Right cardiac atrium (tissue), 5 donors: ENCODE results near the gene UTP3. TPM values are rescaled to one million over a fixed set of nuclear protein-coding genes. Genes with fewer than 3 reads are reported as not detected.

Experiments
- ATAC-seq, 2 donors: fragments of 200-7000 bp; cut with Tn5 transposase; one replicate each; pipeline versions ENCODE4 v1.8.0 to v1.9.1; 2020; ENCODE audit warnings: moderate library complexity in 2 of 2, mild to moderate bottlenecking in 1 of 2
- DNase-seq, 3 donors: peaks; one replicate each; pipeline ENCODE4 v3.0.0-alpha.2; 2020
- H3K27ac ChIP-seq: one replicate; pipeline ENCODE4 v1.5.1; 2013; ENCODE audit warnings: mild to moderate bottlenecking, low read length, control low read depth, moderate library complexity
- H3K27me3 ChIP-seq: one replicate; pipeline ENCODE4 v1.6.1; 2013; ENCODE audit not compliant: control insufficient read depth, insufficient read depth
- H3K4me1 ChIP-seq: one replicate; pipeline ENCODE4 v1.6.1; 2013; ENCODE audit warnings: low read length; ENCODE audit not compliant: control insufficient read depth, insufficient read depth
- H3K4me3 ChIP-seq: one replicate; pipeline ENCODE4 v1.5.1; 2013; ENCODE audit warnings: low read length, control low read depth
- H3K9me3 ChIP-seq: one replicate; pipeline ENCODE4 v1.6.1; 2013; ENCODE audit warnings: low read length; ENCODE audit not compliant: control insufficient read depth
- WGBS: extraction: QIAGEN DNeasy Blood & Tissue Kit; methylation state at CpG from one replicate; pipeline ENCODE4 v1.1.7; 2013; 5-methylcytosine and 5-hydroxymethylcytosine counted together
- intact Hi-C, 4 donors: fragments of 100-400 bp; cut with DNase I; formaldehyde crosslinking; loops; one replicate each; pipeline versions ENCODE4 v1.11.0 to v1.14.0; 2022 to 2023
- polyA plus RNA-seq: library from polyadenylated mRNA; stranded (reverse); fragments of 200-250 nt; gene quantifications from one replicate; pipeline ENCODE4 v1.2.3, GENCODE V29; 2013
- total RNA-seq, 4 donors: library from RNA; stranded (reverse); fragmentation: NEBNext Ultra II Directional; extraction: Animal tissue kit (Norgen Biotek cat#: 25700); gene quantifications; one replicate each; pipeline ENCODE4 v1.2.1, GENCODE V29; 2021
- donor health status: healthy with polysubstance abuse.
- donor health status: DM: no; HTN: yes; CAD: no.
- donor health status: DM: no; HTN: no; CAD: no.
- donor health status: DM: no; HTN: yes; CAD: no; lungs with severe emphysema.
- donor health status: DM: yes; HTN: yes; CAD: no.

The UTP3 gene
- total and polyA plus RNA-seq, 5 donors, result 15.5 to 19.9 (median 18.3) TPM

- WGBS, result under 1% methylated on average over 86 of the region's 86 CpGs
- Histone ChIP-seq H3K9me3 (no peaks in the 10 kb centered on the region), H3K4me1 (peaks cover 5% of the 10 kb centered on the region), H3K27me3 (no peaks in the 10 kb centered on the region), H3K4me3 (peak overlapping the region; percentile 88), H3K27ac (peak overlapping the region; percentile 97)
- intact Hi-C loops, result loop anchor here in 1 of 4 donors (10.0 kb wide), 1 partner anchor 129 kb away; the partner anchor contains the start of gene GRSF1
- ATAC-seq (peak; percentile 90), DNase-seq (peak; percentile 81 to 92 (median 91))
Measured at GRCh38 chr4:70705183-70706043, 17.1 kb downstream of the UTP3 start.

GRCh38 chr4:70706044-70706461, 17.7 kb downstream of the UTP3 start:
- Histone ChIP-seq H3K9me3 (no peaks in the 10 kb centered on the region), H3K4me3 (peak overlapping the region; percentile 88), H3K27me3 (no peaks in the 10 kb centered on the region), H3K4me1 (peaks cover 5% of the 10 kb centered on the region), H3K27ac (peak overlapping the region; percentile 97)
- no peak for DNase-seq
- WGBS, result 6% methylated on average over 7 of the region's 7 CpGs
- no peak for ATAC-seq
- intact Hi-C loops, result loop anchor here in 1 of 4 donors (10.0 kb wide), 1 partner anchor 129 kb away; the partner anchor contains the start of gene GRSF1

GRCh38 chr4:70706516-70706915, 18.2 kb downstream of the UTP3 start:
- no peak overlapping the region for H3K27ac ChIP-seq
- ATAC-seq (no peak), DNase-seq (no peak)
- no peaks in the 10 kb centered on the region for H3K27me3 ChIP-seq
- no peaks in the 10 kb centered on the region for H3K9me3 ChIP-seq
- peaks cover 5% of the 10 kb centered on the region for H3K4me1 ChIP-seq
- 84% methylated on average over 1 of the region's 1 CpG for WGBS
- peak overlapping the region; percentile 88 for H3K4me3 ChIP-seq
- intact Hi-C loops, result loop anchor here in 1 of 4 donors (10.0 kb wide), 1 partner anchor 128 kb away; the partner anchor contains the start of gene GRSF1

- WGBS, result 89% methylated on average over 7 of the region's 7 CpGs
- H3K4me1 ChIP-seq, result peaks cover 10% of the 10 kb centered on the region
- no peak for DNase-seq
- intact Hi-C loops, result loop anchor here in 1 of 4 donors (10.0 kb wide), 1 partner anchor 125 kb away; the partner anchor contains the start of gene GRSF1
- H3K9me3 ChIP-seq, result no peaks in the 10 kb centered on the region
- ATAC-seq, result no peak
- no peaks in the 10 kb centered on the region for H3K27me3 ChIP-seq
- H3K27ac ChIP-seq, result no peak overlapping the region
- H3K4me3 ChIP-seq, result no peak overlapping the region
Measured at GRCh38 chr4:70709611-70710205, 21.4 kb downstream of the UTP3 start.

GRCh38 chr4:70711599-70711998, 23.3 kb downstream of the UTP3 start:
- Histone ChIP-seq H3K9me3 (no peaks in the 10 kb centered on the region), H3K4me3 (no peak overlapping the region), H3K27me3 (no peaks in the 10 kb centered on the region), H3K27ac (no peak overlapping the region), H3K4me1 (peaks cover 6% of the 10 kb centered on the region)
- intact Hi-C loops, result no loop called here
- WGBS, result 66% methylated on average over 3 of the region's 3 CpGs
- ATAC-seq (no peak), DNase-seq (no peak)

GRCh38 chr4:70712150-70712549, 23.8 kb downstream of the UTP3 start:
- DNase-seq (no peak), ATAC-seq (no peak)
- Histone ChIP-seq H3K27me3 (no peaks in the 10 kb centered on the region), H3K4me3 (no peak overlapping the region), H3K27ac (no peak overlapping the region), H3K4me1 (peaks cover 5% of the 10 kb centered on the region), H3K9me3 (no peaks in the 10 kb centered on the region)
- intact Hi-C loops, result no loop called here
- 63% methylated on average over 3 of the region's 3 CpGs for WGBS

GRCh38 chr4:70712604-70713452, 24.5 kb downstream of the UTP3 start:
- H3K27me3 ChIP-seq, result no peaks in the 10 kb centered on the region
- ATAC-seq (no peak), DNase-seq (no peak)
- H3K27ac ChIP-seq, result no peak overlapping the region
- peaks cover 5% of the 10 kb centered on the region for H3K4me1 ChIP-seq
- H3K9me3 ChIP-seq, result no peaks in the 10 kb centered on the region
- intact Hi-C loops, result no loop called here
- no peak overlapping the region for H3K4me3 ChIP-seq
- 89% methylated on average over 7 of the region's 7 CpGs for WGBS

- intact Hi-C loops, result no loop called here
- H3K4me1 ChIP-seq, result peaks cover 5% of the 10 kb centered on the region
- H3K9me3 ChIP-seq, result no peaks in the 10 kb centered on the region
- peak; percentile 16 to 26 for ATAC-seq
- no peak for DNase-seq
- WGBS, result 63% methylated on average over 7 of the region's 7 CpGs
- H3K27me3 ChIP-seq, result no peaks in the 10 kb centered on the region
- H3K4me3 ChIP-seq, result no peak overlapping the region
- H3K27ac ChIP-seq, result no peak overlapping the region
Measured at GRCh38 chr4:70713453-70714078, 25.2 kb downstream of the UTP3 start.

- Histone ChIP-seq H3K4me3 (no peak overlapping the region), H3K4me1 (peaks cover 5% of the 10 kb centered on the region), H3K27ac (no peak overlapping the region), H3K27me3 (no peaks in the 10 kb centered on the region), H3K9me3 (no peaks in the 10 kb centered on the region)
- peak; percentile 61 to 63 for ATAC-seq
- WGBS, result 70% methylated on average over 5 of the region's 5 CpGs
- DNase-seq, result no peak
- intact Hi-C loops, result no loop called here
Measured at GRCh38 chr4:70714079-70714887, 26.0 kb downstream of the UTP3 start.

- no peak overlapping the region for H3K27ac ChIP-seq
- intact Hi-C loops, result no loop called here
- ATAC-seq (no peak), DNase-seq (no peak)
- WGBS, result 91% methylated on average over 6 of the region's 6 CpGs
- H3K9me3 ChIP-seq, result no peaks in the 10 kb centered on the region
- H3K4me1 ChIP-seq, result peaks cover 5% of the 10 kb centered on the region
- no peaks in the 10 kb centered on the region for H3K27me3 ChIP-seq
- H3K4me3 ChIP-seq, result no peak overlapping the region
Measured at GRCh38 chr4:70715097-70715496, 26.8 kb downstream of the UTP3 start.
